ENCODE measurements around the gene EPB41. TPM values are rescaled to one million over a fixed set of nuclear protein-coding genes. Genes with fewer than 3 reads are reported as not detected.

Gene EPB41
- total RNA-seq, 1 donor, result 42.9 TPM

GRCh38 chr1:28973596-28974421 lies 59.4 kb downstream of the EPB41 start:
- no peak overlapping the region for H3K4me3 ChIP-seq (ENCODE audit: low read depth, low read length)
- DNase-seq (ENCODE audit: low read depth), result peak; percentile 66

GRCh38 chr1:28974432-28974831 lies 60.1 kb downstream of the EPB41 start:
- no peak overlapping the region for H3K4me3 ChIP-seq (ENCODE audit: low read depth, low read length)
- TF ChIP-seq CTCF (IDR thresholded peaks at IDR 0.05; ENCODE audit: insufficient read depth, low read length), result no peak
- no peak for DNase-seq (ENCODE audit: low read depth)

More at GRCh38 chr1:28973596-28974421, 59.4 kb downstream of the EPB41 start:
- no peak for TF ChIP-seq CTCF (IDR thresholded peaks at IDR 0.05; ENCODE audit: insufficient read depth, low read length)

GRCh38 chr1:28976248-28976647 lies 61.9 kb downstream of the EPB41 start:
- TF ChIP-seq CTCF (IDR thresholded peaks at IDR 0.05; ENCODE audit: insufficient read depth, low read length), result no peak
- no peak for DNase-seq (ENCODE audit: low read depth)
- no peak overlapping the region for H3K4me3 ChIP-seq (ENCODE audit: low read depth, low read length)

GRCh38 chr1:28981210-28981609 lies 66.8 kb downstream of the EPB41 start:
- no peak overlapping the region for H3K4me3 ChIP-seq (ENCODE audit: low read depth, low read length)
- DNase-seq (ENCODE audit: low read depth), result peak; percentile 9
- TF ChIP-seq CTCF (IDR thresholded peaks at IDR 0.05; ENCODE audit: insufficient read depth, low read length), result no peak

GRCh38 chr1:28982198-28982597 lies 67.8 kb downstream of the EPB41 start:
- TF ChIP-seq CTCF (IDR thresholded peaks at IDR 0.05; ENCODE audit: insufficient read depth, low read length), result no peak
- no peak overlapping the region for H3K4me3 ChIP-seq (ENCODE audit: low read depth, low read length)
- DNase-seq (ENCODE audit: low read depth), result no peak

GRCh38 chr1:28983091-28983490 lies 68.7 kb downstream of the EPB41 start:
- TF ChIP-seq CTCF (IDR thresholded peaks at IDR 0.05; ENCODE audit: insufficient read depth, low read length), result no peak
- no peak for DNase-seq (ENCODE audit: low read depth)
- no peak overlapping the region for H3K4me3 ChIP-seq (ENCODE audit: low read depth, low read length)
